ENCODE results near the gene IQCH. TPM values are rescaled to one million over a fixed set of nuclear protein-coding genes. Genes with fewer than 3 reads are reported as not detected.

IQCH gene
- total RNA-seq, 1 donor from 2014 or later: 1.5 TPM

GRCh38 chr15:67481680-67482079 is 227.1 kb downstream of the IQCH start:
- CTCF ChIA-PET: no interaction called here
- H3K27me3 Mint-ChIP-seq: peaks cover 2% of the 10 kb centered on the region
- H3K4me1 Mint-ChIP-seq: no peaks in the 10 kb centered on the region
- H3K4me3 Mint-ChIP-seq: no peak overlapping the region
- H3K27ac Mint-ChIP-seq: no peak overlapping the region
- H3K9me3 Mint-ChIP-seq: peaks cover 6% of the 10 kb centered on the region
- POLR2A ChIA-PET: no interaction called here
- TF ChIP-seq, protein P1, sequence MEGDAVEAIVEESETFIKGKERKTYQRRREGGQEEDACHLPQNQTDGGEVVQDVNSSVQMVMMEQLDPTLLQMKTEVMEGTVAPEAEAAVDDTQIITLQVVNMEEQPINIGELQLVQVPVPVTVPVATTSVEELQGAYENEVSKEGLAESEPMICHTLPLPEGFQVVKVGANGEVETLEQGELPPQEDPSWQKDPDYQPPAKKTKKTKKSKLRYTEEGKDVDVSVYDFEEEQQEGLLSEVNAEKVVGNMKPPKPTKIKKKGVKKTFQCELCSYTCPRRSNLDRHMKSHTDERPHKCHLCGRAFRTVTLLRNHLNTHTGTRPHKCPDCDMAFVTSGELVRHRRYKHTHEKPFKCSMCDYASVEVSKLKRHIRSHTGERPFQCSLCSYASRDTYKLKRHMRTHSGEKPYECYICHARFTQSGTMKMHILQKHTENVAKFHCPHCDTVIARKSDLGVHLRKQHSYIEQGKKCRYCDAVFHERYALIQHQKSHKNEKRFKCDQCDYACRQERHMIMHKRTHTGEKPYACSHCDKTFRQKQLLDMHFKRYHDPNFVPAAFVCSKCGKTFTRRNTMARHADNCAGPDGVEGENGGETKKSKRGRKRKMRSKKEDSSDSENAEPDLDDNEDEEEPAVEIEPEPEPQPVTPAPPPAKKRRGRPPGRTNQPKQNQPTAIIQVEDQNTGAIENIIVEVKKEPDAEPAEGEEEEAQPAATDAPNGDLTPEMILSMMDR (IDR thresholded peaks at IDR 0.05): no peak
- H3K36me3 Mint-ChIP-seq (ENCODE audit: low read depth): peaks cover 2% of the 10 kb centered on the region
- ATAC-seq (ENCODE audit: low read depth): no peak
- DNase-seq: no peak
- intact Hi-C loops (cut with micrococcal nuclease): no loop called here

GRCh38 chr15:67495585-67495984 is 241.0 kb downstream of the IQCH start:
- intact Hi-C loops (cut with micrococcal nuclease): no loop called here
- no peak overlapping the region for H3K27ac Mint-ChIP-seq
- ChIA-PET POLR2A (no interaction called here), CTCF (no interaction called here)
- no peak overlapping the region for H3K4me3 Mint-ChIP-seq
- no peaks in the 10 kb centered on the region for H3K36me3 Mint-ChIP-seq (ENCODE audit: low read depth)
- ATAC-seq (ENCODE audit: low read depth) (no peak), DNase-seq (no peak)
- no peaks in the 10 kb centered on the region for H3K4me1 Mint-ChIP-seq
- TF ChIP-seq, protein P1 (IDR thresholded peaks at IDR 0.05): no peak
- no peaks in the 10 kb centered on the region for H3K27me3 Mint-ChIP-seq
- no peaks in the 10 kb centered on the region for H3K9me3 Mint-ChIP-seq

DNA sequence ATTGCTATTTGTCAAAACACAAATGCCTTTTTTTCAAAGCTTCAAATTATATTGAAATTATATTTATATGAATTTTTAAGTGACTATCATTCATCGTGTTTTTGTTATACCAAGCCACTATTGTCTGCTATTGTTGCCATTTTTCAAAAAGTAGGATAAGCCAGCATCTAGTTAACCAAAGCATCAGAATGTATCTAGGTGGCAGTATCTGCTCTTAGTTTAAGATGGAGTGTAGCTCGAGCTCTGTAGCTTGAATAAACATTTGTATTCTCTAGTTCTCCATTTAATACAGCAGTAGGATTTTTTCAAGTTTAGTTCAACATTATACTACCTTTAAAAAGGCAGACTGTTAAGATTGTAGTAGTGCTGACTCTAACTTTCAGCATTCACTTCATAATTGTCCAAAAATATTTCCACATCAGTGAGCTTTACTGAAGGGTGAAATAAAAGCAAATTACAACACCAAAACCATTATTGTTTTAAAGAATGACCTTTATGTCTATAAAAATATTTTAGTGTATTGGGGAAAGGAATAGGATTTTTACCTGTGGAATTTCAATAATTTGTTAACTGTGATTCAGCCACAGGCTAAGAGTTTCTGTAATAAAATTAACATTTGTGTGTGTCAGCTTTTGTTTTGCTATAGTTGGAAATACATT is 246.7 kb downstream of the IQCH start:
- Mint-ChIP-seq H3K27ac (no peak overlapping the region), H3K9me3 (no peaks in the 10 kb centered on the region), H3K4me1 (peaks cover 18% of the 10 kb centered on the region), H3K27me3 (no peaks in the 10 kb centered on the region), H3K4me3 (no peak overlapping the region), H3K36me3 (ENCODE audit: low read depth) (no peaks in the 10 kb centered on the region)
- intact Hi-C loops (cut with micrococcal nuclease): loop anchor here (1.0 kb wide), 1 partner anchor 335 kb away; no protein-coding TSS in a partner anchor
- no peak for ATAC-seq (ENCODE audit: low read depth)
- CTCF ChIA-PET: interaction anchor here (0.5 to 3.2 kb wide), 7 partner anchors 12 to 335 kb away, joined by 3 to 18 read pairs (median 3); no protein-coding TSS in a partner anchor
- no peak for DNase-seq
- POLR2A ChIA-PET: no interaction called here
- TF ChIP-seq, protein P1 (IDR thresholded peaks at IDR 0.05): no peak

- no peak overlapping the region for H3K4me3 Mint-ChIP-seq
- no peaks in the 10 kb centered on the region for H3K27me3 Mint-ChIP-seq
- intact Hi-C loops (cut with micrococcal nuclease): loop anchor here (1.0 kb wide), 1 partner anchor 334 kb away; no protein-coding TSS in a partner anchor
- no peak overlapping the region for H3K27ac Mint-ChIP-seq
- no peak for ATAC-seq (ENCODE audit: low read depth)
- H3K9me3 Mint-ChIP-seq: no peaks in the 10 kb centered on the region
- CTCF ChIA-PET: interaction anchor here (0.7 to 3.2 kb wide), 7 partner anchors 12 to 334 kb away, joined by 3 to 18 read pairs (median 3); no protein-coding TSS in a partner anchor
- POLR2A ChIA-PET: no interaction called here
- TF ChIP-seq, protein P1 (IDR thresholded peaks at IDR 0.05): no peak
- peaks cover 23% of the 10 kb centered on the region for H3K4me1 Mint-ChIP-seq
- no peaks in the 10 kb centered on the region for H3K36me3 Mint-ChIP-seq (ENCODE audit: low read depth)
- no peak for DNase-seq
Measured at GRCh38 chr15:67501836-67502461, 247.4 kb downstream of the IQCH start.

DNA sequence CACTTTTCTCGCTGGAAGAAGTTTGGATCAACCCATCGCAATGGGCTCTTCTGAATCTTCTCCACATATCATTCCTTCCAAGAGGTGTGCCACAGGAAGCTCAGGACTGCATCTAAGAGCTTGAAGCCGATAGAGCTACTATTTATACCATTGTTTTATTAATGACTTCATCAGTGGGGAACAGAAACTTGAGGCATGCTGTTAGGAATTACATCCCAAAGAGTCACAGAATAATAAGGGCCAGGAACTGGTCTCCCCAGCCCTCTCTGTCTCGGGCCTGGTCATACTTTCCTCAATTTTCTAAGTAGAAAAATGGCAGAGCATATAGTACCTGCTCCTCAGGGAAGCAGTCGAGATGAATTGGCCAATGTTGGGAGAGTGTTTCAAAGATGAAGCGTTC is 249.5 kb downstream of the IQCH start:
- Mint-ChIP-seq H3K27ac (no peak overlapping the region), H3K4me1 (peaks cover 29% of the 10 kb centered on the region), H3K27me3 (no peaks in the 10 kb centered on the region), H3K4me3 (no peak overlapping the region), H3K36me3 (ENCODE audit: low read depth) (no peaks in the 10 kb centered on the region), H3K9me3 (no peaks in the 10 kb centered on the region)
- DNase-seq (no peak), ATAC-seq (ENCODE audit: low read depth) (no peak)
- ChIA-PET CTCF (interaction anchor here (3.2 kb wide), 1 partner anchor 328 kb away, joined by 9 read pairs; no protein-coding TSS in a partner anchor), POLR2A (no interaction called here)
- TF ChIP-seq, protein P1 (IDR thresholded peaks at IDR 0.05): no peak
- intact Hi-C loops (cut with micrococcal nuclease): no loop called here

Measured in activated B cell treated with CpG ODN at 0.5 μM for 24 hours (primary cell).